ENCODE results near the gene ARMH1.

- TF ChIP-seq CTCF (IDR thresholded peaks at IDR 0.05; ENCODE audit: low read depth, low read length) (no peak), EZH2phosphoT487 (IDR thresholded peaks at IDR 0.05; ENCODE audit: low read depth) (no peak)
Observed at GRCh38 chr1:44630116-44630515, 44.4 kb upstream of the ARMH1 start.
